LNCaP clone FGC (cell line): ENCODE measurements around the gene ZNF33B.

Experiments used
- DNase-seq: peaks from one replicate; pipeline ENCODE4 v3.0.0-alpha.2; 2011; ENCODE audit warnings: low read depth
- H3K4me3 ChIP-seq: 2 replicates; pipeline ENCODE4 v1.5.1; 2011; ENCODE audit warnings: mild to moderate bottlenecking, low read depth, low read length, control low read depth
- CTCF ChIP-seq: IDR thresholded peaks from 2 replicates; pipeline ENCODE4 v1.5.1; 2012; ENCODE audit warnings: mild to moderate bottlenecking; ENCODE audit not compliant: control insufficient read depth, insufficient read depth; ENCODE audit errors: extremely low read depth

The ZNF33B gene

DNA sequence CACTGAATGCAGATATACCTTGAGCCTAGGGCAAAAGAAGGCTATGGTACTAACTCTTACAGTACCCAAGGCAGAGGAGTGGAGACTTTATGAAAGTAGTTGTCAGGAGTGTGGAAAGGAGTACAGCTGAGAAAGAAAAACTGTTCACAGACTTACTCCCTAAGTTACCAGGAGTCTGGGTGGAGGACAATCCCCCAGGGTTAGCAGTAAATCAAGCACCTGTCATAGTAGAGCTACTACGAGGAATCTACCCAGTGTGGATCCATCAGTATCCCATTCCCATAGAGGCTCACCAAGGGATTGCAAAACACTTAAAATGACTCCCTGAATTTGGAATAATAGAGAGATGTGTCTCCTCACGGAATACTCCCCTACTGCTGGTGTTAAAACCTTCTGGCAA is 10.1 kb upstream of the ZNF33B start:
- no peak for TF ChIP-seq CTCF
- no peak for DNase-seq
- H3K4me3 ChIP-seq: no peak overlapping the region

DNA sequence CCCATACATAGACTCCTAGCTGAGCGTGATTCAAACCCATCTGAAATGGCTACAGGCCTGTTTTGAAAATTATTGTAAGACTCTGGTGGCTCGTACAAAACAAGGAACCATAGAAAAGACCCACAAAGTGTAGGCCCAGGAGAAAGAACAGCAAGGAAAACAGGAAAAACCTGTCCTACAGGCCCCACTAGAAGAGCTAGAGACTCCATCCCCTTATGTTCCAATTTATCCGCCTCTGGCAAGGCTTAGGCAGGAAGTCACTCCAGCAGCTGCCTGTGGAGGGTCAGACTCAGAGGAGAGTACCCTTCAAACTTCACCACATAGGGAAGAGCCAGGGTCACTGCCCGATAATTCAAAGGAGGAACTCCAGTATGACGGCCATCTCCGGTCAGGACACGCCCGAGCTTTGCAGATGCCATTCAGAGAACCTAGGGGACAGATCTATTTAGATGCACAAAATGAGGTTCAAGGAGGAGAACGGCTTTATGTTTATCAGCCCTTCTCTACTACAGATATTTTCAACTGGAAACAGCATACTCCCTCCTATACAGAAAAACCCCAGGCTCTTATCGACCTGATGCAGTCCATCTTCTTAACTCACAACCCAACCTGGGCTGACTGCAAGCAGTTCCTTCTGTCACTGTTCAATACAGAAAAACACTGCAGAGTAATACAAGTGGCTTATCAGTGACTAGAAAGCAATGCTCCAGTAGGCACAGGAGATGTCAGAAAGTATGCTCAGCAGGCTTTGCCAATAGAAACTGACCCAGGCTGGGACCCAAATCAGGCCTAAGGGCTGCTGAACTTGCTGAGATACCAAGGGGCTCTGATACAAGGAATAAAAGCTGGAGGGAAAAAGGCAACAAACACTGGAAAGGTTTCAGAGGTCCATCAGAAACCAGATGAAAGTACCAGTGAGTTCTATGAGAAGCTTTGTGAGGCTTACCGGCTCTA is 8.6 kb upstream of the ZNF33B start:
- TF ChIP-seq CTCF: no peak
- DNase-seq: peak; percentile 50

GRCh38 chr10:42646214-42646613 is 7.8 kb upstream of the ZNF33B start:
- no peak for TF ChIP-seq CTCF
- H3K4me3 ChIP-seq: no peak overlapping the region
- no peak for DNase-seq

More for the DNA sequence above, 8.6 kb upstream of the ZNF33B start:
- no peak overlapping the region for H3K4me3 ChIP-seq

DNA sequence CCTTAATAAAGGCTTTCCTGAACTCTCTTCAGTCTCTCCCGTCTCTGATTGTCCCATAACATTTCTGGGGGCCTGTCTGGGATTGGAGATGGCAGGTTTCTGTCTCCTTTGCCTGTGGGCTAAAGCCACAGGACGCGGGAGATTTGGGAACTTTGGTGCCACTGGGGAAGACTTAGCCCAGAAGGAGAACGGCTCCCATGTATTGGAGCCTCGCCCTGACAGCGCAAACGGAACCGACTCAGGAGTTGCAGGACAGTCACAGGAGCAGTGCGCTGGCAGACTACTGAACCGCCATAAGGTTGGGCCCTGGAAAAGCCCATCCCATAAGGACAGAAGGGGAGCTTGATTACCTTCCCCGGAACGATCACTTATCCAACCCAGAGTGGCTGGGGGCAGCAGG is 7.1 kb upstream of the ZNF33B start:
- H3K4me3 ChIP-seq: no peak overlapping the region
- TF ChIP-seq CTCF: no peak
- no peak for DNase-seq

- no peak for DNase-seq
- no peak for TF ChIP-seq CTCF
- no peak overlapping the region for H3K4me3 ChIP-seq
Observed at GRCh38 chr10:42645103-42645502, 6.7 kb upstream of the ZNF33B start.

DNA sequence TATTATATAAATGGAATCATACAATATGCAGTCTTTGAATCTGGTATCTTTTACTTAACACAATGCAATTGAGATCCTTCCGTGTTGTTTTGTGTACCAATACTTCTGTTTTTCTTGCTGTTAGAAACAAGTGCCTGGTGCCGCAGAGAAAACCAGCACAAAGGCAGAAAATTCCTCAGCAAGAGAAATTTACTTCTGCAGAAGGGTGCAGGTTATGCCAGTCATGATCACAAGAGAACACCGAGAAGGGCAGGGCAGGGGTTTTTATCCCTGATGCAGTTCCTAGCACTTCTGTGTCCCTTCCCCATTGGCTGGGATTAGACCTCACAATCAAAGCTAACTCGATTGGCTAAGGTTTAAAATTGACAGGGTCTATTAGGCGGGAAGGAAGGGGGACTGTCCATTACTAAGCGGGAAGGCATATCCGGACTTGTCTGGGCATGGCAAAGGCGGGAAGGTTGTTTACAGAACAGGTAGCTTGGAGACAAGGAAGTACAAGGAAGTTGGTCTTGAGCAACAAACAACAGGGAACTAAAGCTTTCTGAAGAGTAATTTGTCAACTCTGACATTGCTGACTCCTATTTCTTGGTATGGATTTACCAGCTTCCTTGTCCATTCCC is 2.4 kb upstream of the ZNF33B start:
- H3K4me3 ChIP-seq: no peak overlapping the region
- peak; percentile 95 for DNase-seq
- no peak for TF ChIP-seq CTCF
